HL-60 (cell line): Measurements from ENCODE around the gene CPS1.

Experiments
- DNase-seq, 2 experiments: peaks; one replicate each; pipeline ENCODE4 v3.0.0-alpha.2; 2010 to 2020; ENCODE audit warnings: low read depth in 1 of 2, low spot score in 1 of 2
- H3K27ac ChIP-seq: fragments of 250-450 bp; sonication (Bioruptor Pico); replicated peaks from 2 replicates; pipeline ENCODE4 v1.5.1; 2020; ENCODE audit warnings: mild to moderate bottlenecking, moderate library complexity
- H3K27me3 ChIP-seq: fragments of 250-450 bp; sonication (Bioruptor Pico); 2 replicates; pipeline ENCODE4 v1.5.1; 2021; ENCODE audit warnings: mild to moderate bottlenecking, moderate library complexity; ENCODE audit not compliant: insufficient read depth, poor library complexity, severe bottlenecking
- H3K4me3 ChIP-seq: replicated peaks from 2 replicates; pipeline ENCODE4 v1.5.1; 2011; ENCODE audit warnings: mild to moderate bottlenecking, control low read depth, low read length; ENCODE audit not compliant: insufficient read depth
- GABPA ChIP-seq: IDR thresholded peaks from 2 replicates; pipeline ENCODE4 v1.6.1; 2012; ENCODE audit warnings: low read depth
- POLR2AphosphoS5 ChIP-seq: IDR thresholded peaks from 2 replicates; pipeline ENCODE4 v1.6.1; 2012; ENCODE audit warnings: low read depth
- REST ChIP-seq: IDR thresholded peaks from 2 replicates; pipeline ENCODE4 v1.6.1; 2012; ENCODE audit warnings: low read depth; ENCODE audit not compliant: insufficient replicate concordance
- SPI1 ChIP-seq: IDR thresholded peaks from 2 replicates; pipeline ENCODE4 v1.6.1; 2012; ENCODE audit warnings: low read depth, mild to moderate bottlenecking, borderline replicate concordance
- TF ChIP-seq, protein P1 (sequence below): IDR thresholded peaks from one replicate; pipeline ENCODE4 v1.5.1; 2011; ENCODE audit warnings: low read length, control low read depth, inconsistent platforms; ENCODE audit not compliant: insufficient read depth

The CPS1 gene

DNA sequence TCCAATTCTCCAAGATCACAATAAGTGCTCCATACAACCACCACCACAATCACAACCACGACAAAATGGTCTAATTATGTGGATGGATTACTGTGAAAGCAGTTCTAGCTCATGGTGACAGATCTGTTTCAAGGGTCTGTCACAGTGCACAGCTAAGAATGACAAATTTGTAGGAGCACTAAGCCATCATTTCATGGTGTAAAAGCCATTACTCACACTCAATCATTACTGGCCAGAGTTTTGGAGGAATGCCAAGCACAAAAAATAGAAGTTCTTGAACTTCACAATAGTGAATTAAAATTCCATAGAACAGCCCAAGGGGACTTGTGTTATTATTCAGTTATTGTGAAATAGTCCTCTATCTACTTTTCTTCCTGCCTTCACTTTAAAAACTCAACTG lies 2.3 kb downstream of the CPS1 start:
- Histone ChIP-seq H3K4me3 (no peak overlapping the region), H3K27me3 (no peaks in the 10 kb centered on the region), H3K27ac (no peak overlapping the region)
- no peak for DNase-seq
- TF ChIP-seq SPI1: no peak
- TF ChIP-seq, protein P1, sequence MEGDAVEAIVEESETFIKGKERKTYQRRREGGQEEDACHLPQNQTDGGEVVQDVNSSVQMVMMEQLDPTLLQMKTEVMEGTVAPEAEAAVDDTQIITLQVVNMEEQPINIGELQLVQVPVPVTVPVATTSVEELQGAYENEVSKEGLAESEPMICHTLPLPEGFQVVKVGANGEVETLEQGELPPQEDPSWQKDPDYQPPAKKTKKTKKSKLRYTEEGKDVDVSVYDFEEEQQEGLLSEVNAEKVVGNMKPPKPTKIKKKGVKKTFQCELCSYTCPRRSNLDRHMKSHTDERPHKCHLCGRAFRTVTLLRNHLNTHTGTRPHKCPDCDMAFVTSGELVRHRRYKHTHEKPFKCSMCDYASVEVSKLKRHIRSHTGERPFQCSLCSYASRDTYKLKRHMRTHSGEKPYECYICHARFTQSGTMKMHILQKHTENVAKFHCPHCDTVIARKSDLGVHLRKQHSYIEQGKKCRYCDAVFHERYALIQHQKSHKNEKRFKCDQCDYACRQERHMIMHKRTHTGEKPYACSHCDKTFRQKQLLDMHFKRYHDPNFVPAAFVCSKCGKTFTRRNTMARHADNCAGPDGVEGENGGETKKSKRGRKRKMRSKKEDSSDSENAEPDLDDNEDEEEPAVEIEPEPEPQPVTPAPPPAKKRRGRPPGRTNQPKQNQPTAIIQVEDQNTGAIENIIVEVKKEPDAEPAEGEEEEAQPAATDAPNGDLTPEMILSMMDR: no peak
- no peak for TF ChIP-seq REST
- TF ChIP-seq GABPA: no peak
- TF ChIP-seq POLR2AphosphoS5: no peak

DNA sequence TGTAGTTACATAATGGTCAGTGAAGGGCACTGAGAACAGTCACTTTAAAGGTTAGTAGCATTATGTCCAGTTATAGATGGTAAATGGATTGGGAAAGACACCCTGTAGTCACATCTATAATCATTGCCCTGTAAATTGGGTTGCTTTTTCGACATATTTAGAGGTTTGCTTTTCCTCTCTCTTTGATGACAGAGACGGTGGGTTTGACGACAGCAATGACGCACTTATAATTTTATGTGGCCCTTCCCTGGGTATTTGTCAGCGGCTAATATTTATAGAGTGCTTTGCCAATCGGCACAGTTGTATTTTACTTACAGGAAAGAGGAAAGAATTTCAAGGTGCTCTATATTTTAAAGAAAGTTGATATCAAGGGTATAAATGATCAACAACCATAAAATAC lies 2.8 kb downstream of the CPS1 start:
- H3K4me3 ChIP-seq: no peak overlapping the region
- no peaks in the 10 kb centered on the region for H3K27me3 ChIP-seq
- no peak for DNase-seq
- TF ChIP-seq, protein P1: no peak
- TF ChIP-seq REST (no peak), GABPA (no peak), SPI1 (no peak), POLR2AphosphoS5 (no peak)
- H3K27ac ChIP-seq: no peak overlapping the region

GRCh38 chr2:210561475-210561874 lies 5.1 kb downstream of the CPS1 start:
- H3K27me3 ChIP-seq: no peaks in the 10 kb centered on the region
- no peak for DNase-seq
- no peak overlapping the region for H3K27ac ChIP-seq
- no peak overlapping the region for H3K4me3 ChIP-seq
- TF ChIP-seq, protein P1: no peak
- TF ChIP-seq POLR2AphosphoS5 (no peak), SPI1 (no peak), GABPA (no peak), REST (no peak)
